Heart right ventricle (tissue), 16 donors: ENCODE results near the gene MAMDC2. TPM values are rescaled to one million over a fixed set of nuclear protein-coding genes. Genes with fewer than 3 reads are reported as not detected.
"Not testable (repeated sequence)": the region's sequence is repeated elsewhere in the genome, so short reads cannot be mapped to it uniquely, and the experiment has no call there.

Experiments
- ATAC-seq, 8 donors: fragments of 200-7000 bp; cut with Tn5 transposase; one replicate each; pipeline ENCODE4 v1.9.1; 2020; ENCODE audit warnings: mild to moderate bottlenecking in 8 of 8, moderate library complexity in 8 of 8, moderate number of reproducible peaks in 1 of 8
- DNase-seq, 2 donors: peaks; one replicate each; pipeline ENCODE4 v3.0.0-alpha.2; 2020
- H3K27ac ChIP-seq, 10 donors: fragments of 200-600 bp; sonication (generic) in 2 of 10; one replicate each; pipeline versions ENCODE4 v1.5.0 to v1.8.0; 2020 to 2022; ENCODE audit warnings: mild to moderate bottlenecking in 3 of 10
- H3K27me3 ChIP-seq, 7 donors: fragments of 200-600 bp; one replicate each; pipeline ENCODE4 v1.8.0; 2021 to 2022; ENCODE audit warnings: mild to moderate bottlenecking in 2 of 7
- H3K36me3 ChIP-seq, 9 donors: fragments of 200-600 bp; sonication (generic) in 1 of 9; one replicate each; pipeline versions ENCODE4 v1.5.0 to v1.8.0; 2020 to 2022; ENCODE audit warnings: mild to moderate bottlenecking in 2 of 9
- H3K4me1 ChIP-seq, 9 donors: fragments of 200-600 bp; sonication (generic) in 1 of 9; one replicate each; pipeline versions ENCODE4 v1.5.0 to v1.8.0; 2020 to 2022; ENCODE audit warnings: mild to moderate bottlenecking in 4 of 9
- H3K4me3 ChIP-seq, 10 donors: fragments of 200-600 bp; sonication (generic) in 2 of 10; one replicate each; pipeline versions ENCODE4 v1.5.0 to v1.8.0; 2020 to 2022; ENCODE audit warnings: mild to moderate bottlenecking in 7 of 10, moderate library complexity in 2 of 10
- H3K9me3 ChIP-seq, 11 donors: fragments of 200-600 bp in 10 of 11; sonication (generic) in 2 of 11; one replicate each; pipeline versions ENCODE4 v1.5.0 to v1.8.0; 2013 to 2022; ENCODE audit warnings: mild to moderate bottlenecking in 2 of 11, control low read depth in 1 of 11, moderate library complexity in 1 of 11
- WGBS, 2 donors: extraction: QIAGEN DNeasy Blood & Tissue Kit; methylation state at CpG; one replicate each; pipeline ENCODE4 v1.1.7; 2013; ENCODE audit warnings: inconsistent platforms in 1 of 2; 5-methylcytosine and 5-hydroxymethylcytosine counted together
- intact Hi-C, 10 donors: fragments of 100-400 bp; cut with DNase I; formaldehyde crosslinking; loops; one replicate each; pipeline versions ENCODE4 v1.11.1 to v1.14.2; 2022
- polyA plus RNA-seq, 2 donors: library from polyadenylated mRNA; stranded (reverse); fragments of 200-250 nt; gene quantifications; one replicate each; pipeline ENCODE4 v1.2.3, GENCODE V29; 2013
- total RNA-seq, 10 donors: library from RNA; stranded (reverse); fragmentation: NEBNext Ultra II Directional in 3 of 10; extraction: Animal tissue kit (Norgen Biotek cat#: 25700) in 3 of 10; gene quantifications; one replicate each; pipeline versions ENCODE4 v1.2.1 to v1.2.4, GENCODE V29; 2021 to 2023
- TF ChIP-seq, protein P1 (sequence below), 9 donors: fragments of 200-600 bp; sonication (generic) in 2 of 9; IDR thresholded peaks; one replicate each; pipeline versions ENCODE4 v1.5.0 to v1.8.0; 2021 to 2022; ENCODE audit warnings: antibody characterized with exemption in 9 of 9, mild to moderate bottlenecking in 5 of 9, moderate library complexity in 1 of 9
- donor health status: Arrhythmogenic right ventricular cardiomyopathy.
- donor health status: ischemic (EF 13 %, LVEDD 7.1; RV severe dilation, severe dysfunction).
- donor health status: healthy with polysubstance abuse.
- donor health status: DM: no; HTN: yes; CAD: no.
- donor health status: DM: no; HTN: no; CAD: no.
- donor health status: ischemic (EF 25% LVEDD 6.9; RV normal size, moderate dysfunction).
- donor health status: ischemic (EF 25% LVEDD 5.7; RV mildly dilated, moderate dysfunction).
- donor health status: healthy.
- donor health status: DM: yes; HTN: yes; CAD: no.
- donor health status: Ischemic cardiomyopathy.
- donor health status: ischemic (EF 35%, LVEDD 5.7; RV mildly dilated, moderate dysfunction).
- donor health status: nonischemic (EF 11% LVEDD 7.7; RV severe dilation, severe dysfunction).
- donor health status: DM: yes; HTN: yes; CAD: no.
- donor health status: PGD.
- donor health status: ischemic (EF 29% LVEDD 5.4; RV normal size, mild dysfunction).
- donor health status: nonischemic (EF 23%, LVEDD 6.1; RV moderate dilation, normal function).

MAMDC2 gene
- total and polyA plus RNA-seq, 12 donors = 2.3 to 11.8 (median 5.8) TPM

DNA sequence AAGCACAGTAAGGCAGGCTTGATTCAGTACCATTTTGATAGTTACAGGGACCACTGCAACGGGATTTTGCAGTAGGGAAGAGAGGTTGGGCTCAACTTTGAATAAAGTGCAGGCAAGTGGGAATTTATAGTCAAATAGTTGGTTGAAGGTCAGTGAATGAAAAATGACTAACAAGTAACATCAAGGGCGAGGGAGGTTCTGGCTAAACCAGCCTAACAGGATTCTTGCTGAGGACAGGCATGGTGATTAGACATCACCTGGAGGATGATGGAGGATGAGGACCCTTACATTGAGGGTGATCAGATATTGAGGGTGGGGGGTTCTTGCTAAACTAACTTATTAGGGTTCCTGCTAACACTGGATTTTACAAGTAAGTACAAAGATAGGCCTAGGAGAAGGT, 149.1 kb downstream of the MAMDC2 start:
- no peak for DNase-seq
- WGBS, 2 donors = 85 to 90% methylated on average over 2 of the region's 2 CpGs
- H3K36me3 ChIP-seq = peaks cover 0 to 30% (median 0%) of the 10 kb centered on the region in 9 donors
- ATAC-seq = no peak
- H3K9me3 ChIP-seq = peaks cover 0 to 7% (median 0%) of the 10 kb centered on the region in 11 donors
- H3K4me3 ChIP-seq = no peak overlapping the region
- TF ChIP-seq, protein P1, sequence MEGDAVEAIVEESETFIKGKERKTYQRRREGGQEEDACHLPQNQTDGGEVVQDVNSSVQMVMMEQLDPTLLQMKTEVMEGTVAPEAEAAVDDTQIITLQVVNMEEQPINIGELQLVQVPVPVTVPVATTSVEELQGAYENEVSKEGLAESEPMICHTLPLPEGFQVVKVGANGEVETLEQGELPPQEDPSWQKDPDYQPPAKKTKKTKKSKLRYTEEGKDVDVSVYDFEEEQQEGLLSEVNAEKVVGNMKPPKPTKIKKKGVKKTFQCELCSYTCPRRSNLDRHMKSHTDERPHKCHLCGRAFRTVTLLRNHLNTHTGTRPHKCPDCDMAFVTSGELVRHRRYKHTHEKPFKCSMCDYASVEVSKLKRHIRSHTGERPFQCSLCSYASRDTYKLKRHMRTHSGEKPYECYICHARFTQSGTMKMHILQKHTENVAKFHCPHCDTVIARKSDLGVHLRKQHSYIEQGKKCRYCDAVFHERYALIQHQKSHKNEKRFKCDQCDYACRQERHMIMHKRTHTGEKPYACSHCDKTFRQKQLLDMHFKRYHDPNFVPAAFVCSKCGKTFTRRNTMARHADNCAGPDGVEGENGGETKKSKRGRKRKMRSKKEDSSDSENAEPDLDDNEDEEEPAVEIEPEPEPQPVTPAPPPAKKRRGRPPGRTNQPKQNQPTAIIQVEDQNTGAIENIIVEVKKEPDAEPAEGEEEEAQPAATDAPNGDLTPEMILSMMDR (IDR thresholded peaks at IDR 0.05) = no peak
- H3K27me3 ChIP-seq = no peaks in the 10 kb centered on the region
- intact Hi-C loops = loop anchor here in 1 of 10 donors (5.0 kb wide), 1 partner anchor 50 kb away; no protein-coding TSS in a partner anchor
- no peaks in the 10 kb centered on the region for H3K4me1 ChIP-seq
- no peak overlapping the region for H3K27ac ChIP-seq

DNA sequence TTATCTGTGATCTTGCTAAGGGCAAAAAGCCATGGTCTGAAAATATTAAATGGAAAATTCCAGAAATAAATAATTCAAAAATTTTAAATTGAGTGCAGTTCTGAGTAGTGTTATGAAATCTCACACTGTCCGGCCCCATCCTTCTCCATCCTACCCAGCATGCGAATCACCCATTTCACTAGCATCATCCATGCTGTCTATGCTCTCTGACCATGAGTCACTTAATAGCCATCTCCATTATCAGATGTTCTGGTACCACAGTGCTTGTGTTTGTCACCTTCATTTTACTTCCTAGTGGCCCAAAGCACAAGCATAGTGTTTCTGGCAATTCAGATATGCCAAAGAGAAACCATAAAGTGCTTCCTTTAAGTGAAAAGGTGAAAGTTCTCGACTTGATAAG, 151.8 kb downstream of the MAMDC2 start:
- ATAC-seq = no peak
- 92% methylated on average over 3 of the region's 3 CpGs for WGBS, 2 donors

DNA sequence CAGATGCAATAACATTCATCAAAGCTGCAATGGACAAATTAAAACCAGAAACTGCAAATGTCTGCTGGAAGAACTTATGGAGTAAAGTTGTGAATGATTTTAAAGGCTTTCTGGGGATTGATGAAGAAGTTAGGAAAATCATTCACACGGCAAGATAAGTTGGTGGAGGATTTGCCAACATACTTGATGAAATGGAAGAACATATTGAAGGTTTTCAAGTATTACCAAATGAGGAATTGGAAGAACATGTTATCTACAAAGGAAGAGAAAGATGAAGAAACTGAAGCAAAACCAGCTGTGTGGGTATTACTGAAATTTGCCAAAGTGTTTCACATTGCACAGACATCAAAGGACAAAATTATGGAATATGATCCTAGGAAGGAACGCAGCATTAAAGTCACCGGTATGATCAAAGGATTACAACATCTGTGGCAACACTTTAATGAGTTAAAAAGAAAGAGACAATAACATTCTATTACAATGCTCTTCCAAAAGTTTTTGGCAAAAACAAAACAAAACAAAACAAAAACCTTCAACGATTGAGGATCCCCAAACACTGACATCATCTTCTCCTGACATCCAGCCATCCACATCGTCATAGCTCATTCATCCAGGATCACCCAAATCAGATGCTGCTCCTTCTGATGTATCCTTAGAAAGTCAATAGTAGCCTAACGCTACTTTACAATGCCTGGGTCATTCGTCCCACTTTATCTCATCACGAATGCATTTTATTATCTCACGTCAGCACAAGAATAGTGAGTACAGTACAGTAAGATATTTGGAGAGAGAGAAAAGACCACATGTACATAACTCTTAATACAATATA, 153.8 kb downstream of the MAMDC2 start:
- intact Hi-C loops = no loop called here
- WGBS, 2 donors = 68 to 70% methylated on average over 9 of the region's 9 CpGs
- DNase-seq (no peak), ATAC-seq (no peak)
- peaks cover 0 to 30% (median 0%) of the 10 kb centered on the region in 9 donors for H3K36me3 ChIP-seq
- H3K4me1 ChIP-seq = no peaks in the 10 kb centered on the region
- no peak overlapping the region for H3K27ac ChIP-seq
- H3K27me3 ChIP-seq = no peaks in the 10 kb centered on the region
- TF ChIP-seq, protein P1 (IDR thresholded peaks at IDR 0.05) = no peak
- no peak overlapping the region for H3K4me3 ChIP-seq
- no peaks in the 10 kb centered on the region for H3K9me3 ChIP-seq

More for the DNA sequence above, 151.8 kb downstream of the MAMDC2 start:
- no peak for DNase-seq
- Histone ChIP-seq H3K4me3 (no peak overlapping the region), H3K4me1 (no peaks in the 10 kb centered on the region), H3K36me3 (peaks cover 0 to 30% (median 0%) of the 10 kb centered on the region in 9 donors), H3K27me3 (no peaks in the 10 kb centered on the region), H3K9me3 (no peaks in the 10 kb centered on the region), H3K27ac (no peak overlapping the region)
- TF ChIP-seq, protein P1 (IDR thresholded peaks at IDR 0.05) = no peak
- intact Hi-C loops = no loop called here

DNA sequence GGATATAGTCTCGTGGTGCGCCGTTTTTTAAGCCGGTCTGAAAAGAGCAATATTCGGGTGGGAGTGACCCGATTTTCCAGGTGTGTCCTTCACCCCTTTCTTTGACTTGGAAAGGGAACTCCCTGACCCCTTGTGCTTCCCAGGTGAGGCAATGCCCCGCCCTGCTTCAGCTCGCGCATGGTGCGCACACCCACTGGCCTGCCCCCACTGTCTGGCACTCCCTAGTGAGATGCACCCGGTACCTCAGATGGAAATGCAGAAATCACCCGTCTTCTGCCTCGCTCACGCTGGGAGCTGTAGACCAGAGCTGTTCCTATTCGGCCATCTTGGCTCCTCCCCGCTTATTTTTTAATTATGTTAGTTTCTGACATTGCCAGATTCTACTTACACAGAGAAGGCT, 161.1 kb downstream of the MAMDC2 start:
- 94 to 96% methylated on average over 16 of the region's 16 CpGs for WGBS, 2 donors
- H3K4me3 ChIP-seq, DNase-seq, intact Hi-C loops, H3K27me3 ChIP-seq, H3K36me3 ChIP-seq, H3K4me1 ChIP-seq, ATAC-seq, H3K27ac ChIP-seq: not testable (repeated sequence)
- H3K9me3 ChIP-seq = peaks cover 0 to 28% (median 0%) of the 10 kb centered on the region in 11 donors
